HFFc6 (cell line): ENCODE data around the gene GLCCI1. TPM values are rescaled to one million over a fixed set of nuclear protein-coding genes. Genes with fewer than 3 reads are reported as not detected.

Experiments used
- DNase-seq: peaks from one replicate; pipeline ENCODE4 v3.0.0-alpha.2; 2018
- H3K27ac Mint-ChIP-seq: 2 replicates; pipeline ENCODE4 v1.8.0; 2020; ENCODE audit warnings: mild to moderate bottlenecking, mixed read lengths
- H3K27me3 Mint-ChIP-seq: 2 replicates; pipeline ENCODE4 v1.8.0; 2021; ENCODE audit warnings: mild to moderate bottlenecking, moderate library complexity, mixed read lengths; ENCODE audit not compliant: insufficient read depth
- H3K36me3 Mint-ChIP-seq: 2 replicates; pipeline ENCODE4 v1.8.0; 2021; ENCODE audit warnings: low read depth, mixed read lengths
- H3K4me1 Mint-ChIP-seq: 2 replicates; pipeline ENCODE4 v1.8.0; 2020; ENCODE audit warnings: low read depth, mixed read lengths
- H3K4me3 Mint-ChIP-seq: 2 replicates; pipeline ENCODE4 v1.8.0; 2020; ENCODE audit warnings: mild to moderate bottlenecking, moderate library complexity, mixed read lengths
- H3K9me3 Mint-ChIP-seq: 2 replicates; pipeline ENCODE4 v1.8.0; 2020; ENCODE audit warnings: mild to moderate bottlenecking, mixed read lengths
- total RNA-seq, 6 experiments: library from RNA; stranded (reverse); fragmentation: NEBNext Ultra II Directional; extraction: Animal tissue kit (Norgen Biotek cat#: 25700); gene quantifications; 2 replicates in 1 of 6; 3 replicates in 5 of 6; pipeline ENCODE4 v1.2.3, GENCODE V29; 2021
- TF ChIP-seq, protein P1 (sequence below): fragments of 200-600 bp; sonication (generic); IDR thresholded peaks from 2 replicates; pipeline ENCODE4 v1.5.0; 2021; ENCODE audit warnings: antibody characterized with exemption, mild to moderate bottlenecking

GLCCI1 gene
- total RNA-seq, 6 experiments from 2014 or later = 15.0 to 17.7 (median 16.2) TPM

GRCh38 chr7:8109196-8110022, 140.8 kb downstream of the GLCCI1 start:
- Mint-ChIP-seq H3K36me3 (no peaks in the 10 kb centered on the region), H3K27me3 (peaks cover 12% of the 10 kb centered on the region), H3K9me3 (no peaks in the 10 kb centered on the region), H3K4me3 (no peak overlapping the region), H3K4me1 (peaks cover 15% of the 10 kb centered on the region), H3K27ac (no peak overlapping the region)
- DNase-seq = peak; percentile 35
- TF ChIP-seq, protein P1, sequence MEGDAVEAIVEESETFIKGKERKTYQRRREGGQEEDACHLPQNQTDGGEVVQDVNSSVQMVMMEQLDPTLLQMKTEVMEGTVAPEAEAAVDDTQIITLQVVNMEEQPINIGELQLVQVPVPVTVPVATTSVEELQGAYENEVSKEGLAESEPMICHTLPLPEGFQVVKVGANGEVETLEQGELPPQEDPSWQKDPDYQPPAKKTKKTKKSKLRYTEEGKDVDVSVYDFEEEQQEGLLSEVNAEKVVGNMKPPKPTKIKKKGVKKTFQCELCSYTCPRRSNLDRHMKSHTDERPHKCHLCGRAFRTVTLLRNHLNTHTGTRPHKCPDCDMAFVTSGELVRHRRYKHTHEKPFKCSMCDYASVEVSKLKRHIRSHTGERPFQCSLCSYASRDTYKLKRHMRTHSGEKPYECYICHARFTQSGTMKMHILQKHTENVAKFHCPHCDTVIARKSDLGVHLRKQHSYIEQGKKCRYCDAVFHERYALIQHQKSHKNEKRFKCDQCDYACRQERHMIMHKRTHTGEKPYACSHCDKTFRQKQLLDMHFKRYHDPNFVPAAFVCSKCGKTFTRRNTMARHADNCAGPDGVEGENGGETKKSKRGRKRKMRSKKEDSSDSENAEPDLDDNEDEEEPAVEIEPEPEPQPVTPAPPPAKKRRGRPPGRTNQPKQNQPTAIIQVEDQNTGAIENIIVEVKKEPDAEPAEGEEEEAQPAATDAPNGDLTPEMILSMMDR = no peak

DNA sequence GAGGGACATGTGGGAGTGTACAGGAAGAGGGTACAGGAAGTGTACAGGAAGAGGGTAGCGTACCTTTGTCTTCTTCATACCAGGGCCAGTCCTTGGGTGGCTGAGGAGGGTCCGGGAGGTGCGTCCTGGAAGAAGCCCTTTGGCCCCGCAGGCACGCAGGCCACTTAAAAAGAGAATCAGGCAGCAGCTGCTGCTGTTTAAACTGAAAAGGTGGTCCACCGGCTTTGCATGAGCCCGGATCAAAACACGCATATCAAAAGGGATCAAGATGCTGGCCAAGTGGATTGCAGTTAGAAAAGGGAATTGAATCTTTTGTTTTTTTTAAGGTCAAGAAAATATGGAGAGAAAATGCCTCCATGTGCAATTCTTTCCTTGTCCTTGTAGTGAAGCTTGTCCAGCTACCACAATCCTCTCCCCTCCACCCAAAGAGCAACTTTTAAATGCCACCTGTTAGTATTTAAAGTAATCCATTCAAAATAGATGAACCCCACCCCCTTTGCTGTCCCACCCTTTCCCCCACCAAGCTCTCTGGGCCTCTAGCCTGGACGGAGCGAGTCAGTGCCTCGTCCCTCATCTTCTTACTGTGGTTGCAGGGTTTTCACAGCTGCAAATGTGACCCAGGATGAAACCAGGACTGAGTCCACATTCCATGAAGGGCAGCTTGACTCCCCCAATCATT, 142.8 kb downstream of the GLCCI1 start:
- TF ChIP-seq, protein P1 = no peak
- no peaks in the 10 kb centered on the region for H3K9me3 Mint-ChIP-seq
- H3K36me3 Mint-ChIP-seq = no peaks in the 10 kb centered on the region
- H3K4me3 Mint-ChIP-seq = no peak overlapping the region
- DNase-seq = no peak
- H3K27ac Mint-ChIP-seq = no peak overlapping the region
- H3K27me3 Mint-ChIP-seq = peaks cover 12% of the 10 kb centered on the region; the same call in 1 of the 2 replicates
- peaks cover 15% of the 10 kb centered on the region for H3K4me1 Mint-ChIP-seq

- TF ChIP-seq, protein P1 = no peak
- no peaks in the 10 kb centered on the region for H3K36me3 Mint-ChIP-seq
- H3K9me3 Mint-ChIP-seq = no peaks in the 10 kb centered on the region
- peaks cover 15% of the 10 kb centered on the region for H3K4me1 Mint-ChIP-seq
- H3K27me3 Mint-ChIP-seq = peaks cover 17% of the 10 kb centered on the region
- no peak overlapping the region for H3K4me3 Mint-ChIP-seq
- no peak overlapping the region for H3K27ac Mint-ChIP-seq
- no peak for DNase-seq
Measured at GRCh38 chr7:8112685-8113084, 144.1 kb downstream of the GLCCI1 start.

DNA sequence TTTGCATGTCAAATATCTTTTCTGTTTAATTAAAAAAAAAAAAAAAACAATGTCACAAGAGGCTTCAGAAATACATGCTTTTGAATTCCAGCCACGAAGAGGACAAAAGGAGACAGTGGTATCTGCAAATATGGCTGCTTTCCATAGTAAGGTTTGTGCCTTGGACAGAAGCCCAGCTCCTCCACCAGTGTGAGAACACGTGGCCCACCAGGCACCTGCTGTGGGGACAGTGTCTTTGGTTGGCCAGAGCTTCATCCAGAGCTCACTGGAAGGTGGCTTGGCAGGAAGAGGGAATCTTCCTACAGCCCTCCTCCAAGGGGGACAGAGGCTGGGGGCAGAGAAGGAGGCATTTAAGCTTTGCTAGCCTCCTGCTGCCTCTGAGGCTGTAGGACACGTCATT, 144.6 kb downstream of the GLCCI1 start:
- peaks cover 17% of the 10 kb centered on the region for H3K27me3 Mint-ChIP-seq
- peaks cover 15% of the 10 kb centered on the region for H3K4me1 Mint-ChIP-seq
- no peak for DNase-seq
- TF ChIP-seq, protein P1 = no peak
- no peaks in the 10 kb centered on the region for H3K36me3 Mint-ChIP-seq
- no peak overlapping the region for H3K4me3 Mint-ChIP-seq
- H3K9me3 Mint-ChIP-seq = no peaks in the 10 kb centered on the region
- no peak overlapping the region for H3K27ac Mint-ChIP-seq

DNA sequence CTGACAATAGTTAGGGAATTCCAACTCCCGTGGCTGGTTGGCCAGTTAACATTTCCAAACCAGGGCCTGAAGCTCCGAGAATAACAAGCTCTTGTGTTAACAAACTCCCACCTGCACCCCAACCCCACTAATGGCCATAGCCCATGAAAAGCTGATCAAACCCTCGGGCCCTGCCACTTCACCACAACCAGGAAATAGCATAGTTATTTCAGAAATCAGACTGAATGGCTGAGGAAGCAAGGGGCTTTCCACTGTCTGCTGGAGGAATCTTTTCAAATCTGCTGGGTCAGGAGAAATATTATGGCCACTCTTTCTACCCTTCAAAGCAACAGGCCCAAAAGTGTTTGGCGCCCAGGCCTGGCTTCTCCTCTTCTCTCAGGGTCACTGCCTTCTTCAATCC, 145.6 kb downstream of the GLCCI1 start:
- TF ChIP-seq, protein P1 = no peak
- H3K4me1 Mint-ChIP-seq = peaks cover 11% of the 10 kb centered on the region
- no peaks in the 10 kb centered on the region for H3K9me3 Mint-ChIP-seq
- H3K36me3 Mint-ChIP-seq = no peaks in the 10 kb centered on the region
- H3K27me3 Mint-ChIP-seq = peaks cover 22% of the 10 kb centered on the region
- no peak overlapping the region for H3K27ac Mint-ChIP-seq
- no peak overlapping the region for H3K4me3 Mint-ChIP-seq
- DNase-seq = no peak
